Measurements from ENCODE around the gene NCBP1.
"Not testable (repeated sequence)": the region's sequence is repeated elsewhere in the genome, so short reads cannot be mapped to it uniquely, and the experiment has no call there.

NCBP1 gene

DNA sequence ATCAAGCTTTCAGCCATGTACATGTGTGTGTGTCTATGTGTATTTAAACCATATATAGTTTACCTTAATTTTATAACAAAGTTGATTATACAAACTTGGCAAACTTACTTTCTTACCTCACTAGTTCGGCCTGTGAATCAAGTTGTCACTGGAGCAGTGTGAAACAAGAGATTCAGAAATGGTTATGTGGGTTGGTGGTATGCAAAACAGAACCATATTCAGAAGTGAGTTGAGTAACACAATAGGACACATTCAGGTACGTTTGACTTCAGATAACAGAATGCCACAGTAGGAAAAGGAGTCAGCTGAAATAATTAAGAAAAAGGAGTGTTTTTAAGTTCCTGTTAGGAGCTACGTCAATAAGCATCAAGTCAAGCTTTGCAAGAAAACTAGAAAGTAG is 42.0 kb downstream of the NCBP1 start:
- no peak for DNase-seq (ENCODE audit: low read depth)

DNA sequence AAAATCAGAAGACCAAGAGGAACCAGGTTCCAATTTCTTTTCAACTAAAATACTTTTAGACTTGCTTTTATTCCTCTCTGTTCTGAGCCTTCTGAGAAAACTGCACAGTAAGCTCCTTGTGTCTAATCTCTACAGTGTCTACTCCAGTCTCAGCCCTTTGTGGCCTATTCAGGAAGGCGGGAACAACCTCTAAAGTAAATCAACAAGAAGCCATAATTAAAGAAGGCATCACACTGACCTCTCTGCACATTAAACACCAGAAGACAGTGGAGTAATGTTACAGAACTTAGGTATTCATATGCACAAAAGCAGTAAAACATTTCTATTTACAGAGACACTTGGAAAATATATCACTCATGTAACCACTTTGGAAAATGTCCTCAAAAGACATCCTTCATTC is 48.6 kb downstream of the NCBP1 start:
- no peak for DNase-seq (ENCODE audit: low read depth)

GRCh38 chr9:97688654-97689053 is 55.0 kb downstream of the NCBP1 start:
- DNase-seq (ENCODE audit: low read depth): no peak

DNA sequence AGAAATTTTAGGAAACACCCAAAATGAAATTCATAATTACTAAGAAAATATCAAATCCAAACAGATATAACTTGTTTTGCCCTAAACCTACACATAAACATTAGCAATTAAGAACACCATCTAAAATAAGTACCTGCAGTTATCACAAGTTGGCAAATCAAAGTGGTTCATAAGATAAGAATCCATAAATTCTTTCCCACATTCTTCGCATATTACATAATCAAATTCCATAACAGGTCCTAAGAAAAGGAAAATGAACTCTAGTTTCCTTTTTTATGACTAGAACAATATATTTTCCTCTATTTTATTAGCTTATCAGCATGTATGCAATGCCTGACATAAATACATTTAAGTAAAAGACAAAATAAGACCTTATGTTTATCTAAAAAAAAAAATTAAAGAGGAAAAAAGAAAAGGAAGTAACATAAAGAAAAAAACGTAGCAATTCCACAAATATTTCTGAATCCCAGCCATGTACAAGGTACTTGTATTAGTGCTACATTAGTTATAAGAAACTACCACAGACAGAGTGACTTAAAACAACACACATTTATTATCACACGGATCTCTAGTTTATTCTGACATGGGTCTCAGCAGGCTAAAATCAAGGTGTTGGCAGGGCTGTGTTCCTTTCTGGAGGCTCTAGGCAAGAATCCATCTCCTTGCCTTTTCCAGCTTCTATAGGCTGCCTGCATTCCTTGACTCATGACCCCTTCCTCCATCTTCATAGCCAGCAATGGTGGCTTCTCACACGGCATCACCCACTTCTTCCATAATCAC is 56.0 kb downstream of the NCBP1 start:
- no peak for DNase-seq (ENCODE audit: low read depth)

DNA sequence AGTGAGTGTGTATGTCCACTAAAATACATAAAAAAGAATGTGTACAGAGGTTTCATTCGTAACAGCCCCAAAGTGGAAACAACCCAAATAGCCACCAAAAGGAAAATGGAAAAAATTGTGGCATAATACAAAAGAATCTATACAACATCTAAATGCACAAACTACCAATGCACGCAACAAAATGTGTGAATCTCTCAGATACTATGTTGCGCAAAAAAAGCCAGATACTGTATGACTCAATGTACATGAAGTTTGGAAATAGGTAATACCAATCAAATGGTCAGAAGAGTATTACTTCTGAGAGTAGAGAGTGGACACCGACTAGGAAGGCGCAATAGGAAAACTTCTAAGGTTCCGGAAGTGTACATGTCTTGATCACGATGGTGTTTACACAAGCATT is 61.1 kb downstream of the NCBP1 start:
- no peak for DNase-seq (ENCODE audit: low read depth)

DNA sequence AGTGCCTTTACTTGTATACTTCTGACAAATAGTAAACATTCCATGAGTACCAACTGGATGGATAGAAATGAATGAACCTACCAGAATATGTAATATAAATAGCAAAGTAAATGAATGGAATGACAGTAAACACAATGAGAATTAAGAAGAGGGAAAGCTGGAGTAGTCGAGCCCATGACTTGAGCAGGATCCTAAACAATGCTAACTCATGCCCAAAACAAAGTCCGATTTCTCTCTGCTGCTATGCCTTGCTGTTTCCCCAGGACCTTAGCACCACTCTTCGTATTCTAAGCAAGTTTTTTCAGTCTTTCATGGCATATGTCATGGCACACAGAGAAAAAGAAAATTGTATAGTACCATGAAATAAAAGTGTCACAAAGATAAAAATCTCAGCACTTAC is 61.8 kb downstream of the NCBP1 start:
- DNase-seq (ENCODE audit: low read depth): no peak

GRCh38 chr9:97695995-97696802 is 62.6 kb downstream of the NCBP1 start:
- DNase-seq (ENCODE audit: low read depth): no peak

- DNase-seq (ENCODE audit: low read depth): no peak
Observed at GRCh38 chr9:97696803-97697601, 63.4 kb downstream of the NCBP1 start, which contains the start of gene XPA. XPA (minus strand) TSS chr9:97697340; CDS start chr9:97697292, 48 bp downstream.

GRCh38 chr9:97697837-97698236 is 64.2 kb downstream of the NCBP1 start:
- no peak for DNase-seq (ENCODE audit: low read depth)

- DNase-seq (ENCODE audit: low read depth): no peak
Observed at GRCh38 chr9:97698865-97699264, 65.2 kb downstream of the NCBP1 start.

GRCh38 chr9:97699281-97699680 is 65.7 kb downstream of the NCBP1 start:
- not testable (repeated sequence) for DNase-seq (ENCODE audit: low read depth)

GRCh38 chr9:97699824-97700223 is 66.2 kb downstream of the NCBP1 start:
- DNase-seq (ENCODE audit: low read depth): not testable (repeated sequence)

GRCh38 chr9:97703437-97704344 is 70.1 kb downstream of the NCBP1 start:
- no peak for DNase-seq (ENCODE audit: low read depth)

DNA sequence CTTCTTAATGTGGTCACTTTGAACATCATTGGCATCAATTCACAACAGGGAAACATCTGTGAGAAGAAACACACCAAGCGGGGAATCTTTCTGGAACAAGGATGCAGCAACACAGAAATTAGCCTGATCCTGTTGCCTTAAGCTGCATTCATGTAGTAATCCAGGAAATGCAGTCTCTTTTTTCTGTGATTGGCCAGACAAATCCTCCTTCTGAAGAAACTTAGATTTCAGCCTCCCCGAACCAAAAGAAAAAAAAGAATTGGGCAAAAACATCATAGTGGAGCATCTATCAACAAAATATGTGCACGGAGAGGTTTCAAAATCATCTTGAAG is 70.7 kb downstream of the NCBP1 start:
- DNase-seq (ENCODE audit: low read depth): no peak

DNA sequence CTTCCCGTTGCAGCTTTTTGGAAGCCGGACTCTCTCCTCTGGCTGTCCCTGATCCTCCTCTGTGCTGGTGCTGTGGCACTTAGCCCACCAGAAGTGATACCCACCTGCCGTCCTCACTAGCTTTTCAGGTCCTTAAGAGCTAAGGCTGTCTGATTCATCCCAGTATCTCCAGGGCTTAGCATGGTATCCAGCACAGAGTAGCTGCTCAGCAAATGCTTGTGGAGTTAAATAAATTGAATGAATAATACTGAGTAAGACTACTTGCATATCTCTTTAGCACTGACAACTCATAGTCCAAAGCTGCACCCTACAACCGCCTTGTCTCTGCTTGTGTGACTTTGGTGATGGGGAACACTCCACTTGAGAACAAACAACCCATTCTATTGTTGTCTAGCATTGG is 71.2 kb downstream of the NCBP1 start:
- no peak for DNase-seq (ENCODE audit: low read depth)

DNA sequence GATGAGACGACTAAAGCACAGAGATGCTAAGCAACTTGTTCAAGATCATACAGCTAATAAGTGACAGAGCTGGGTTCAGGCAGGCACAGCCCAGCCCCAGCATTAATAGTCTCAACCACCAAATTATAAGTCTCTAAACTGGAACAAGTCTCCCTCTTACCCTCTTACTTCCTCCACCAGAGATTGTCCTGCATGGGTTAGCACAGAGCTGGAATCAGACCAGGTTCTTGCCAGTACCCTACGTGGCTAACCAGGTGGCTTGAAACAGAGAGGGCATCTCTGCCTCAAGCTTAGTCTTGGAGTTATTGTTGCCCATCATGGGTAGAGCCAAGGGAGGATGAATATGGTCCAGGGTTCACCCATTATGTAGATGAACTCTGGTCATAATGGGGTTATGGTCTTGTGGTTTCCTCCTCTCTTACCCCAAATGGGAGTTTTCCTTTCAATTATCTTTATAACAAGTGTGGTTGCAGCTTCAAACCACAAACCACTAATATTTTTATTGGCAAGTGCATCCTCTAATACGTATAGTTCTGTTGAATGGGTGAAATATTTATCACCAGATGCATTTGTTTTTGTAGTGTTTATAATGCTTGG is 71.8 kb downstream of the NCBP1 start:
- no peak for DNase-seq (ENCODE audit: low read depth)

DNA sequence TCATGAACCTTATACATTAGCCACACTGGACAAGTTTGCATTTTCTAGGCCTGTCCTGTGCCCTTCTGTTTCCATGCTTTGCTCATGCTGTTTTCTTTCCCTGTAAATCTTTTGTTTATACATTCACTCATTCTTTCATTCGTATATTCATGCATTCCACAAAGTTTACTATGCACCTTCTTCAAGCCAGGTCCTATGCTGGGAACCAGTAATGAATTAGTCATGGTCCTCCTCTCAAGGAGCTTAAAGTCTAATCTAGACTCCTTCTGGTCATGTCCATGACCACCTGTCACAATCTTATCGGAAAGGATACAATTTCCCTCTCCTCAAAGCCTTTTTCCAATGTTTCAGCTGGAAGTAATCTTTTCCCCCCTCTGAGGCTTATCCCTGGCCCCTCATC is 72.6 kb downstream of the NCBP1 start:
- DNase-seq (ENCODE audit: low read depth): no peak

DNA sequence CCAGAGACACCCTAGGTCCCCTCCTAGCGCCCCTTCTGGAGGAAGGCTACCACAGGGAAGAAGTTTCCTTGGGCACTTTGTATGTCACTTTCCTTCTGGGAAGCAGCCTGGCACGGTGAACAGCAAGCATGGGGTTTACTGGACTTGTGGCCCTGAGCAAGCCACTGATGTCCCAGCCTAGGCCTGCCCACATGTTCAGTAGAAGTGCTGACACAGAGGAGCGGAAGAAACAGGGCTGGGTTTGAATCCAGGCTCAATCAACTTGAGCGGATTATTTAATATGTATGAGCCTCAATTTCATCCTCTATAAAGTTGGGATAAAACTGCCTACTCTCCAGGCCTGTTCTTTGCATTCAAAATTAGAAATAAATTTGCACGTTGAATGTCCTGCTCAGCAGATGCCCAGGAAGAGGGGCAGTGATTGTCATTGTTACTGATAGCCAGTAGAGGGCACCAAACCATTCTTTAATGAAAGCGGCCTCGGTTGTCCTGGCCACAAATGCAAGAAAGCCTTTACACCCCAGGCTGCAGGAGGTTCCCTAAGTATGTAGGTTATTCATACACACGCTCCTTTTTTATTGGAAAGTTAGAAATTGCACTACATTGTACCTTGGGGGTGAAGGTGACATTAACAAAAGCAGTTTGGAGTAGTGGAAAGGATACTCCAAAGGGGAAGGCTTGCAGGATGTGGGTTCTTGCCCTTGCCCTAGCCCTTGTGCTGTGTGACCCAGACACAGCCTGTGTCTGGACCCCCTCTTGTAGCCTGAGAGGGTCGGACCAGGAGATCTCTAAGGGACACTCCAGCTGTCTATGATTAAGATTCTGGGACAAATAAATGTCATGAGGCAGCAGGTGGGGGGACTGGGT is 77.0 kb downstream of the NCBP1 start:
- DNase-seq (ENCODE audit: low read depth): no peak

GRCh38 chr9:97711223-97711626 is 77.6 kb downstream of the NCBP1 start:
- no peak for DNase-seq (ENCODE audit: low read depth)

GRCh38 chr9:97714435-97714834 is 80.8 kb downstream of the NCBP1 start:
- peak; percentile 80 for DNase-seq (ENCODE audit: low read depth)
